A673 (cell line): ENCODE measurements around the gene CLPSL1. TPM values are rescaled to one million over a fixed set of nuclear protein-coding genes. Genes with fewer than 3 reads are reported as not detected.

Source experiments
- BruUV-seq: library from RNA; stranded (reverse); fragments of 400-500 nt; replicated peaks from 2 replicates; lab custom pipeline; 2021; lab: Mats Ljungman, UMichigan
- CTCF ChIA-PET: fragments of 300-600 bp; sonication (Branson Sonifier 250); formaldehyde crosslinking; loops from one replicate; lab custom pipeline; 2022; ENCODE audit warnings: antibody characterized with exemption; lab: Charles Lee
- POLR2A ChIA-PET: fragments of 300-600 bp; sonication (Branson Sonifier 250); formaldehyde crosslinking; loops from one replicate; lab custom pipeline; 2022; ENCODE audit warnings: antibody characterized with exemption; ENCODE audit not compliant: low non-redundant PET; lab: Charles Lee
- DNase-seq: peaks from one replicate; pipeline ENCODE4 v3.0.0-alpha.2; 2015; ENCODE audit warnings: low spot score
- H3K27ac ChIP-seq: fragments of 200-600 bp; sonication (generic); 2 replicates; pipeline ENCODE4 v1.5.1; 2016; ENCODE audit warnings: mixed run types, low read depth, mild to moderate bottlenecking, mixed read lengths, antibody characterized with exemption, low read length; ENCODE audit not compliant: poor library complexity, severe bottlenecking
- H3K27me3 ChIP-seq: fragments of 200-600 bp; sonication (generic); replicated peaks from 2 replicates; pipeline ENCODE4 v1.6.1; 2017; ENCODE audit warnings: mixed run types, low read depth, mild to moderate bottlenecking, mixed read lengths, antibody characterized with exemption, low read length; ENCODE audit not compliant: insufficient read depth, poor library complexity
- H3K36me3 ChIP-seq: fragments of 200-600 bp; sonication (generic); 2 replicates; pipeline ENCODE4 v1.6.1; 2016; ENCODE audit warnings: mixed run types, mild to moderate bottlenecking, mixed read lengths, antibody characterized with exemption, low read length; ENCODE audit not compliant: insufficient read depth, poor library complexity, severe bottlenecking
- H3K4me1 ChIP-seq: fragments of 200-600 bp; sonication (generic); 2 replicates; pipeline ENCODE4 v1.6.1; 2017; ENCODE audit warnings: mixed run types, mild to moderate bottlenecking, mixed read lengths, antibody characterized with exemption, low read length; ENCODE audit not compliant: insufficient read depth, poor library complexity, severe bottlenecking
- H3K4me3 ChIP-seq: fragments of 200-600 bp; sonication (generic); 2 replicates; pipeline ENCODE4 v1.5.1; 2016; ENCODE audit warnings: low read depth, mixed run types, mild to moderate bottlenecking, mixed read lengths, low read length; ENCODE audit not compliant: poor library complexity, severe bottlenecking
- H3K9me3 ChIP-seq: fragments of 200-600 bp; sonication (generic); 2 replicates; pipeline ENCODE4 v1.6.1; 2016; ENCODE audit warnings: mixed run types, low read depth, mild to moderate bottlenecking, mixed read lengths, antibody characterized with exemption, low read length; ENCODE audit not compliant: poor library complexity, severe bottlenecking
- CTCF ChIP-seq: fragments of 300-800, 200-600 bp; sonication (generic); conservative IDR thresholded peaks from 2 replicates; pipeline ENCODE4 v1.5.1; 2017; ENCODE audit warnings: low read depth, mild to moderate bottlenecking, antibody characterized with exemption, low read length, moderate library complexity, mixed read lengths
- EZH2 ChIP-seq: fragments of 200-600 bp; sonication (generic); IDR thresholded peaks from 2 replicates; pipeline ENCODE4 v1.6.1; 2017; ENCODE audit warnings: borderline replicate concordance, low read depth, mild to moderate bottlenecking, mixed read lengths, antibody characterized with exemption, low read length; ENCODE audit not compliant: poor library complexity, severe bottlenecking
- intact Hi-C: fragments of 100-400 bp; cut with micrococcal nuclease; formaldehyde crosslinking; loops from one replicate; pipeline ENCODE4 v1.10.0; 2022; ENCODE audit not compliant: unreplicated experiment
- total RNA-seq: library from RNA; stranded (reverse); gene quantifications from 2 replicates; pipeline ENCODE4 v1.2.3, GENCODE V29; 2021

CLPSL1 gene
- total RNA-seq, 1 experiment from 2014 or later: not detected

DNA sequence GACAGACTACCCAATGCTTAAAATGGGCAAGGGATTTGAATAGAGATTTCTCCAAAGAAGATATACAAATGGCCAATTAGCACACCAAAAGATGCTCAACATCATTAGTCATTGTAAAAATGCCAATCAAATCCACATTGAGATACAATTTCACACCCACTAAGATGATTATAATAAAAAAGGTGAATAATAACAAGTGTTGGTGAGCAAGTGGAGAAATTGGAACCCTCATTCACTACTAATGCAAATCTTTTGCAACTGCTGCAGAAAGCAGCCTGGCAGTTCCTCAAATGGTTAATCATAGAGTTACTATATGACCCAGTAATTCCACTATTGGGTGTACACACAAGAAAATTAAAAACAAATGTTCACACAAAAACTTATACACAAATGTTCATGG, 36.7 kb downstream of the CLPSL1 start:
- H3K36me3 ChIP-seq: no peaks in the 10 kb centered on the region
- H3K9me3 ChIP-seq: peaks cover 8% of the 10 kb centered on the region
- H3K27ac ChIP-seq: no peak overlapping the region
- DNase-seq: no peak
- H3K4me3 ChIP-seq: no peak overlapping the region
- no peak for TF ChIP-seq EZH2
- no peak for TF ChIP-seq CTCF
- intact Hi-C loops: no loop called here
- ChIA-PET CTCF (no interaction called here), POLR2A (interaction anchor here (0.7 kb wide), 1 partner anchor 221 kb away, joined by 3 read pairs; no protein-coding TSS in a partner anchor)
- H3K4me1 ChIP-seq: no peaks in the 10 kb centered on the region
- H3K27me3 ChIP-seq: no peaks in the 10 kb centered on the region
- BruUV-seq: no TSS peak

GRCh38 chr6:35823601-35824000, 42.8 kb downstream of the CLPSL1 start:
- TF ChIP-seq EZH2 (no peak), CTCF (no peak)
- Histone ChIP-seq H3K27ac (no peak overlapping the region), H3K4me3 (no peak overlapping the region), H3K4me1 (no peaks in the 10 kb centered on the region), H3K9me3 (no peaks in the 10 kb centered on the region), H3K36me3 (no peaks in the 10 kb centered on the region), H3K27me3 (no peaks in the 10 kb centered on the region)
- ChIA-PET POLR2A (no interaction called here), CTCF (no interaction called here)
- DNase-seq: no peak
- intact Hi-C loops: no loop called here
- BruUV-seq: no TSS peak

GRCh38 chr6:35824552-35825192, 43.9 kb downstream of the CLPSL1 start:
- no TSS peak for BruUV-seq
- Histone ChIP-seq H3K27me3 (no peaks in the 10 kb centered on the region), H3K4me3 (no peak overlapping the region), H3K4me1 (no peaks in the 10 kb centered on the region), H3K27ac (no peak overlapping the region), H3K9me3 (no peaks in the 10 kb centered on the region), H3K36me3 (no peaks in the 10 kb centered on the region)
- TF ChIP-seq CTCF: no peak
- no peak for TF ChIP-seq EZH2
- no peak for DNase-seq
- CTCF ChIA-PET: no interaction called here
- intact Hi-C loops: no loop called here
- POLR2A ChIA-PET: no interaction called here
